Suprapubic skin (tissue), 4 donors: ENCODE results near the gene NADSYN1. TPM values are rescaled to one million over a fixed set of nuclear protein-coding genes. Genes with fewer than 3 reads are reported as not detected.

ENCODE experiments used
- DNase-seq, 2 donors: peaks; one replicate each; pipeline ENCODE4 v3.0.0-alpha.2; 2019; ENCODE audit warnings: low spot score in 2 of 2
- H3K27ac ChIP-seq: fragments of 200-600 bp; sonication (generic); one replicate; pipeline ENCODE4 v1.5.1; 2019
- H3K27me3 ChIP-seq: fragments of 200-600 bp; sonication (generic); one replicate; pipeline ENCODE4 v1.5.1; 2019
- H3K36me3 ChIP-seq: fragments of 200-600 bp; sonication (generic); one replicate; pipeline ENCODE4 v1.5.1; 2019
- H3K4me1 ChIP-seq: fragments of 200-600 bp; sonication (generic); one replicate; pipeline ENCODE4 v1.5.1; 2019
- H3K4me3 ChIP-seq: fragments of 200-600 bp; sonication (generic); one replicate; pipeline ENCODE4 v1.5.1; 2019; ENCODE audit warnings: mild to moderate bottlenecking
- H3K9me3 ChIP-seq: fragments of 200-600 bp; sonication (generic); one replicate; pipeline ENCODE4 v1.5.1; 2019
- EP300 ChIP-seq: sonication (generic); formaldehyde crosslinking; IDR thresholded peaks from one replicate; pipeline ENCODE4 v1.6.1; 2017; ENCODE audit warnings: antibody characterized with exemption
- POLR2A ChIP-seq, 2 donors: fragments of 450-650 bp; IDR thresholded peaks; one replicate each; pipeline ENCODE4 v1.6.1; 2017; ENCODE audit warnings: antibody characterized with exemption in 2 of 2, mild to moderate bottlenecking in 2 of 2, moderate library complexity in 2 of 2
- POLR2AphosphoS5 ChIP-seq, 3 donors: sonication (generic); formaldehyde crosslinking; IDR thresholded peaks; one replicate each; pipeline ENCODE4 v1.6.1; 2017; ENCODE audit warnings: antibody characterized with exemption in 3 of 3
- WGBS: methylation state at CpG from one replicate; pipeline ENCODE4 v1.1.5; 2018; 5-methylcytosine and 5-hydroxymethylcytosine counted together
- total RNA-seq, 4 donors: library from RNA; depleted of rRNA; stranded (reverse); fragments of >200 nt; gene quantifications; one replicate each; pipeline ENCODE4 v1.1.0, GENCODE V29; 2016
- TF ChIP-seq, protein P1 (sequence below), 2 donors: fragments of 200-600 bp in 1 of 2; fragments of 450-650 bp in 1 of 2; sonication (generic) in 1 of 2; IDR thresholded peaks; one replicate each; pipeline ENCODE4 v1.5.1; 2016 to 2019; ENCODE audit warnings: antibody characterized with exemption in 2 of 2, mild to moderate bottlenecking in 1 of 2, moderate library complexity in 1 of 2

NADSYN1 gene
- total RNA-seq, 4 donors from 2014 or later = 51.5 to 120 (median 61.3) TPM

- TF ChIP-seq POLR2A (IDR thresholded peaks at IDR 0.05) (no peak), EP300 (no peak), POLR2AphosphoS5 (IDR thresholded peaks at IDR 0.05) (no peak)
- TF ChIP-seq, protein P1, sequence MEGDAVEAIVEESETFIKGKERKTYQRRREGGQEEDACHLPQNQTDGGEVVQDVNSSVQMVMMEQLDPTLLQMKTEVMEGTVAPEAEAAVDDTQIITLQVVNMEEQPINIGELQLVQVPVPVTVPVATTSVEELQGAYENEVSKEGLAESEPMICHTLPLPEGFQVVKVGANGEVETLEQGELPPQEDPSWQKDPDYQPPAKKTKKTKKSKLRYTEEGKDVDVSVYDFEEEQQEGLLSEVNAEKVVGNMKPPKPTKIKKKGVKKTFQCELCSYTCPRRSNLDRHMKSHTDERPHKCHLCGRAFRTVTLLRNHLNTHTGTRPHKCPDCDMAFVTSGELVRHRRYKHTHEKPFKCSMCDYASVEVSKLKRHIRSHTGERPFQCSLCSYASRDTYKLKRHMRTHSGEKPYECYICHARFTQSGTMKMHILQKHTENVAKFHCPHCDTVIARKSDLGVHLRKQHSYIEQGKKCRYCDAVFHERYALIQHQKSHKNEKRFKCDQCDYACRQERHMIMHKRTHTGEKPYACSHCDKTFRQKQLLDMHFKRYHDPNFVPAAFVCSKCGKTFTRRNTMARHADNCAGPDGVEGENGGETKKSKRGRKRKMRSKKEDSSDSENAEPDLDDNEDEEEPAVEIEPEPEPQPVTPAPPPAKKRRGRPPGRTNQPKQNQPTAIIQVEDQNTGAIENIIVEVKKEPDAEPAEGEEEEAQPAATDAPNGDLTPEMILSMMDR (IDR thresholded peaks at IDR 0.05) = no peak
- DNase-seq = no peak
- peaks cover 36% of the 10 kb centered on the region for H3K36me3 ChIP-seq
- H3K27me3 ChIP-seq = peaks cover 5% of the 10 kb centered on the region
- no peak overlapping the region for H3K4me3 ChIP-seq
- 96% methylated on average over 6 of the region's 6 CpGs for WGBS
- H3K9me3 ChIP-seq = no peaks in the 10 kb centered on the region
- no peak overlapping the region for H3K27ac ChIP-seq
- H3K4me1 ChIP-seq = no peaks in the 10 kb centered on the region
These were observed 12.8 kb upstream of the NADSYN1 start for GRCh38 chr11:71440021-71440755.

GRCh38 chr11:71441251-71441650 lies 11.8 kb upstream of the NADSYN1 start:
- WGBS = 92% methylated on average over 10 of the region's 11 CpGs
- H3K27me3 ChIP-seq = peaks cover 5% of the 10 kb centered on the region

DNA sequence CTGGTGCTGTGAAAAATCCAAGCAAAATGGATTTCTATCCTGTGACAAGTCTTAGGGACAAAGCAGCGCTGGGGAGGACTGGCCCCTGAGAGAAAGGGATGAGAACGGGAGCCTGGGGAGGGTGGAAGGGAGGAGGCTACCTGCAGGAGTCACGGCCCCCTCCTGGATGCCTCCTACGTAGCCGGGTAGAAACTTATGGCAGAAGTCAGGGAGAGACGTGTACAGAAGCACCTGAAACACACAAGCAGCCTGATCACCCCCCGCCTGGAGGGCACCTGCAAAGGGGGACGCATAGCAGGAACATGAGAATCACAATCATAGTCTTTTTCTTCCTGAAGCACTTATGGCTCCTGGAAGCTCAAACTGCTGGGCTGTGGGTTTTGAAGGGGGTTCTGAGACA lies 10.9 kb upstream of the NADSYN1 start:
- no peak for TF ChIP-seq POLR2AphosphoS5 (IDR thresholded peaks at IDR 0.05)
- TF ChIP-seq POLR2A (IDR thresholded peaks at IDR 0.05) = no peak
- TF ChIP-seq EP300 = no peak
- Histone ChIP-seq H3K4me3 (no peak overlapping the region), H3K9me3 (no peaks in the 10 kb centered on the region), H3K27me3 (peaks cover 5% of the 10 kb centered on the region), H3K27ac (no peak overlapping the region), H3K4me1 (no peaks in the 10 kb centered on the region), H3K36me3 (peaks cover 36% of the 10 kb centered on the region)
- WGBS = 92% methylated on average over 8 of the region's 8 CpGs
- DNase-seq = no peak

More at GRCh38 chr11:71441251-71441650, 11.8 kb upstream of the NADSYN1 start:
- no peaks in the 10 kb centered on the region for H3K9me3 ChIP-seq
- no peaks in the 10 kb centered on the region for H3K4me1 ChIP-seq
- H3K4me3 ChIP-seq = no peak overlapping the region
- H3K27ac ChIP-seq = no peak overlapping the region
- DNase-seq = no peak
- H3K36me3 ChIP-seq = peaks cover 36% of the 10 kb centered on the region
- TF ChIP-seq, protein P1 (IDR thresholded peaks at IDR 0.05) = no peak
- no peak for TF ChIP-seq EP300
- no peak for TF ChIP-seq POLR2A (IDR thresholded peaks at IDR 0.05)
- no peak for TF ChIP-seq POLR2AphosphoS5 (IDR thresholded peaks at IDR 0.05)

- 98% methylated on average over 5 of the region's 5 CpGs for WGBS
- H3K4me3 ChIP-seq = no peak overlapping the region
- H3K27me3 ChIP-seq = peaks cover 5% of the 10 kb centered on the region
- H3K36me3 ChIP-seq = peaks cover 35% of the 10 kb centered on the region
- H3K9me3 ChIP-seq = no peaks in the 10 kb centered on the region
- H3K4me1 ChIP-seq = peaks cover 5% of the 10 kb centered on the region
- no peak overlapping the region for H3K27ac ChIP-seq
- DNase-seq = peak in 1 of 2 donors; percentile 31
- TF ChIP-seq, protein P1 (IDR thresholded peaks at IDR 0.05) = no peak
- no peak for TF ChIP-seq POLR2A (IDR thresholded peaks at IDR 0.05)
- no peak for TF ChIP-seq POLR2AphosphoS5 (IDR thresholded peaks at IDR 0.05)
- no peak for TF ChIP-seq EP300
These were observed 10.1 kb upstream of the NADSYN1 start for GRCh38 chr11:71442880-71443279.

GRCh38 chr11:71443736-71444445 lies 9.1 kb upstream of the NADSYN1 start:
- Histone ChIP-seq H3K36me3 (peaks cover 29% of the 10 kb centered on the region), H3K9me3 (no peaks in the 10 kb centered on the region), H3K4me3 (no peak overlapping the region), H3K27me3 (peaks cover 5% of the 10 kb centered on the region), H3K27ac (no peak overlapping the region), H3K4me1 (peaks cover 16% of the 10 kb centered on the region)
- DNase-seq = peak in 1 of 2 donors; percentile 63
- TF ChIP-seq, protein P1 (IDR thresholded peaks at IDR 0.05) = no peak
- TF ChIP-seq POLR2AphosphoS5 (IDR thresholded peaks at IDR 0.05) (no peak), POLR2A (IDR thresholded peaks at IDR 0.05) (no peak), EP300 (no peak)
- WGBS = 87% methylated on average over 16 of the region's 20 CpGs
